MM.1S (cell line): Measurements from ENCODE around the gene USP13.

ENCODE experiments used
- DNase-seq: peaks from one replicate; pipeline ENCODE4 v3.0.0-alpha.2; 2015
- H2AFZ ChIP-seq: fragments of 300-600 bp; sonication (generic); 2 replicates; pipeline ENCODE4 v1.6.0; 2016; ENCODE audit warnings: antibody characterized with exemption, low read length
- H3F3A ChIP-seq: fragments of 300-600 bp; sonication (generic); 2 replicates; pipeline ENCODE4 v1.6.1; 2016; ENCODE audit warnings: mild to moderate bottlenecking, antibody characterized with exemption, low read length, moderate library complexity, mixed read lengths; ENCODE audit not compliant: insufficient read depth
- H3K27ac ChIP-seq: fragments of 300-600 bp; sonication (generic); 2 replicates; pipeline ENCODE4 v1.5.1; 2016; ENCODE audit warnings: mild to moderate bottlenecking, low read length
- H3K27me3 ChIP-seq: fragments of 300-600 bp; sonication (generic); replicated peaks from 2 replicates; pipeline ENCODE4 v1.6.0; 2016; ENCODE audit warnings: low read length; ENCODE audit not compliant: insufficient read depth
- H3K36me3 ChIP-seq: fragments of 300-600 bp; sonication (generic); replicated peaks from 2 replicates; pipeline ENCODE4 v1.6.1; 2016; ENCODE audit warnings: mild to moderate bottlenecking, low read length, mixed read lengths; ENCODE audit not compliant: insufficient read depth
- H3K4me1 ChIP-seq: fragments of 300-600 bp; sonication (generic); 2 replicates; pipeline ENCODE4 v1.6.1; 2016; ENCODE audit warnings: low read length, mixed read lengths
- H3K4me2 ChIP-seq: fragments of 300-600 bp; sonication (generic); 2 replicates; pipeline ENCODE4 v1.6.0; 2016; ENCODE audit warnings: low read depth, low read length
- H3K4me3 ChIP-seq: fragments of 300-600 bp; sonication (generic); 2 replicates; pipeline ENCODE4 v1.5.1; 2016; ENCODE audit warnings: low read length, mixed read lengths
- H3K79me2 ChIP-seq: fragments of 300-600 bp; sonication (generic); 2 replicates; pipeline ENCODE4 v1.6.1; 2016; ENCODE audit warnings: mixed run types, low read length, mixed read lengths
- H3K9ac ChIP-seq: fragments of 300-600 bp; sonication (generic); 2 replicates; pipeline ENCODE4 v1.6.1; 2016; ENCODE audit warnings: low read length, mixed read lengths
- H3K9me2 ChIP-seq: fragments of 300-600 bp; sonication (generic); replicated peaks from 2 replicates; pipeline ENCODE4 v1.6.1; 2016; ENCODE audit warnings: mild to moderate bottlenecking, low read length, mixed read lengths; ENCODE audit not compliant: insufficient read depth
- H3K9me3 ChIP-seq: fragments of 300-600 bp; sonication (generic); replicated peaks from 2 replicates; pipeline ENCODE4 v1.6.1; 2016; ENCODE audit warnings: mild to moderate bottlenecking, low read length, mixed read lengths; ENCODE audit not compliant: insufficient read depth
- H4K20me1 ChIP-seq: fragments of 300-600 bp; sonication (generic); 2 replicates; pipeline ENCODE4 v1.6.1; 2016; ENCODE audit warnings: mild to moderate bottlenecking, low read length, moderate library complexity, mixed read lengths; ENCODE audit not compliant: insufficient read depth
- EZH2 ChIP-seq: fragments of 300-600 bp; sonication (generic); optimal IDR thresholded peaks from 2 replicates; pipeline ENCODE3; 2017; ENCODE audit warnings: low read depth, mild to moderate bottlenecking, antibody characterized with exemption, low read length, mixed read lengths
- EZH2phosphoT487 ChIP-seq: fragments of 300-600 bp; sonication (generic); IDR thresholded peaks from 2 replicates; pipeline ENCODE4 v1.6.1; 2018; ENCODE audit warnings: antibody characterized with exemption, low read length
- TF ChIP-seq, protein P1 (sequence below): fragments of 300-600 bp; sonication (generic); IDR thresholded peaks from 2 replicates; pipeline ENCODE4 v1.5.1; 2016; ENCODE audit warnings: antibody characterized with exemption, low read length, mixed read lengths

USP13 gene

DNA sequence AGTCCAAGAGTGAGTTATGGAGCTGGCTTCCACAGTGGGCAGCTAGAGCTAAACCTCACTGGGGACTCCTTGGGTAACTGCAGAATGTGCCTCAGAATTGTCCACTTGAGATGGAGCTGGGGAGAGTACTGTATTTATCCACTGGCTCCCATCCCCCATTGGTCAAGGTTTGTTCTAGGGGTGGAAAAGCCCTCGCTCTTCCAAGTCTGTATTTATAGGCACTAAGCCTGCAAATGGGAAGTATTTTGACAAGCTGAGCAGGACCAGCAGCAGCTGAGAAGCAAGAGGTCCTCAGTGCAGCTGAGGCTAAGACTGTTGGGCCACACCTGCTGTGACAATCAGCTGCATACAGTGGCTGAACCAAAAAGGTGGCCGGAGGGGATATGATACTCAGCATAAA is 5.8 kb downstream of the USP13 start:
- H3K9ac ChIP-seq: no peak overlapping the region
- no peak overlapping the region for H3K4me3 ChIP-seq
- 0 out of 2 replicates have a peak, but pooled peaks cover 3% of the 10 kb centered on the region for H4K20me1 ChIP-seq
- no peaks in the 10 kb centered on the region for H3K9me3 ChIP-seq
- no peaks in the 10 kb centered on the region for H3K9me2 ChIP-seq
- no peaks in the 10 kb centered on the region for H3K36me3 ChIP-seq
- peaks cover 7% of the 10 kb centered on the region for H3F3A ChIP-seq
- peaks cover 99% of the 10 kb centered on the region for H3K79me2 ChIP-seq
- H3K27ac ChIP-seq: no peak overlapping the region
- no peak for DNase-seq
- no peak for TF ChIP-seq EZH2phosphoT487
- TF ChIP-seq, protein P1, sequence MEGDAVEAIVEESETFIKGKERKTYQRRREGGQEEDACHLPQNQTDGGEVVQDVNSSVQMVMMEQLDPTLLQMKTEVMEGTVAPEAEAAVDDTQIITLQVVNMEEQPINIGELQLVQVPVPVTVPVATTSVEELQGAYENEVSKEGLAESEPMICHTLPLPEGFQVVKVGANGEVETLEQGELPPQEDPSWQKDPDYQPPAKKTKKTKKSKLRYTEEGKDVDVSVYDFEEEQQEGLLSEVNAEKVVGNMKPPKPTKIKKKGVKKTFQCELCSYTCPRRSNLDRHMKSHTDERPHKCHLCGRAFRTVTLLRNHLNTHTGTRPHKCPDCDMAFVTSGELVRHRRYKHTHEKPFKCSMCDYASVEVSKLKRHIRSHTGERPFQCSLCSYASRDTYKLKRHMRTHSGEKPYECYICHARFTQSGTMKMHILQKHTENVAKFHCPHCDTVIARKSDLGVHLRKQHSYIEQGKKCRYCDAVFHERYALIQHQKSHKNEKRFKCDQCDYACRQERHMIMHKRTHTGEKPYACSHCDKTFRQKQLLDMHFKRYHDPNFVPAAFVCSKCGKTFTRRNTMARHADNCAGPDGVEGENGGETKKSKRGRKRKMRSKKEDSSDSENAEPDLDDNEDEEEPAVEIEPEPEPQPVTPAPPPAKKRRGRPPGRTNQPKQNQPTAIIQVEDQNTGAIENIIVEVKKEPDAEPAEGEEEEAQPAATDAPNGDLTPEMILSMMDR: no peak
- no peak for TF ChIP-seq EZH2
- H3K27me3 ChIP-seq: no peaks in the 10 kb centered on the region
- H2AFZ ChIP-seq: no peak overlapping the region
- H3K4me1 ChIP-seq: peaks cover 16% of the 10 kb centered on the region; the same call in 1 of the 2 replicates
- H3K4me2 ChIP-seq: no peak overlapping the region

DNA sequence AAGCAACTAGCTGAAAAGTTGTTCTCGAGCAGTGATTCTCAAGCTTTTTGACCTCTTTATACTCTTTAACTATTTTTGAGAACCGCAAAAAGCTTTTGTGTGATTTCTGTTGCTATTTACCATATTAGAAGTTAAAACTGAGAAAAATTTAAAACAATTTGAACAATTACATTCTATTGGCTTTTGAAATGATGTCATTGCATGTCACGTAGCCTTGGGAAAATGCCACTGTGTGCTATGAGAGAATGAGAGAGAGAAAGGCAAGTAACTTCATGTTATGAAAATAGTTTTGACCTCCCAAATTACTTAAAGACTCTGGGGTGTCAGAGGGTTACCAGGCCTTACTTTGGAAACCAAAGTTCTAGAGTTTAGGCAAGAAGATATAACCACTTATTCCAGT is 8.0 kb downstream of the USP13 start:
- Histone ChIP-seq H3K4me3 (no peak overlapping the region), H3K9ac (no peak overlapping the region), H4K20me1 (peaks cover 3% of the 10 kb centered on the region; the same call in 1 of the 2 replicates), H2AFZ (no peak overlapping the region), H3K27me3 (no peaks in the 10 kb centered on the region), H3K4me2 (no peak overlapping the region), H3K79me2 (peaks cover 99% of the 10 kb centered on the region), H3K36me3 (no peaks in the 10 kb centered on the region), H3K9me2 (no peaks in the 10 kb centered on the region), H3F3A (no peaks in the 10 kb centered on the region), H3K9me3 (no peaks in the 10 kb centered on the region), H3K4me1 (peaks cover 4% of the 10 kb centered on the region; the same call in 1 of the 2 replicates), H3K27ac (no peak overlapping the region)
- TF ChIP-seq, protein P1: no peak
- no peak for TF ChIP-seq EZH2
- TF ChIP-seq EZH2phosphoT487: no peak
- DNase-seq: no peak

DNA sequence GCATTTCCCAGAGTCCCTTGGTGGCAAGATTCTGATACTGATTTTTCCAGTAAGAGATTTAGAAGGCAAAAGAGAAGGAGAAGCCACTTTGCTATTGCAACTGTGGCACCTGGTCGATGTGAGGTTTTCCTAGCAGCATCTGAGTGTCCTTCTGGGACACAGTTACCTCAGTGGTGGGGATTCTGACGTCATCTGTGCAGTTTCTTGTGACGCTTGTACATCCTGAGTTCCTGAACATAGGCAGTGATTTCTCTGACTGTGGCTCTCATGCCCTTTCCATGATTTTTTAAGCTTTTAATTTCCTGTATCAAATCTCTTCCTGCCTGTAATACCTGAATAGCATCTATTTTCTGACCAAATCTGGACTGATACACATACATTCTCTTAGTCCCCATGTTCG is 8.9 kb downstream of the USP13 start:
- peaks cover 99% of the 10 kb centered on the region for H3K79me2 ChIP-seq
- H3K4me2 ChIP-seq: no peak overlapping the region
- H3K36me3 ChIP-seq: no peaks in the 10 kb centered on the region
- no peaks in the 10 kb centered on the region for H3F3A ChIP-seq
- H3K4me3 ChIP-seq: no peak overlapping the region
- no peaks in the 10 kb centered on the region for H3K9me3 ChIP-seq
- no peak overlapping the region for H2AFZ ChIP-seq
- H3K9me2 ChIP-seq: no peaks in the 10 kb centered on the region
- H4K20me1 ChIP-seq: no peaks in the 10 kb centered on the region; the same call in 1 of the 2 replicates
- no peaks in the 10 kb centered on the region for H3K4me1 ChIP-seq
- H3K9ac ChIP-seq: no peak overlapping the region
- DNase-seq: no peak
- H3K27ac ChIP-seq: no peak overlapping the region
- TF ChIP-seq EZH2phosphoT487: no peak
- TF ChIP-seq, protein P1: no peak
- TF ChIP-seq EZH2: no peak
- no peaks in the 10 kb centered on the region for H3K27me3 ChIP-seq
